ENCODE results near the gene STRAP. TPM values are rescaled to one million over a fixed set of nuclear protein-coding genes. Genes with fewer than 3 reads are reported as not detected.

Gene STRAP
- total RNA-seq, 2 experiments from 2014 or later, result 43.1 to 107 TPM

- intact Hi-C loops (cut with micrococcal nuclease; ENCODE audit: unreplicated experiment), result no loop called here
- CTCF ChIA-PET (ENCODE audit: unreplicated experiment), result no interaction called here
Observed at GRCh38 chr12:15842108-15842507, 40.1 kb upstream of the STRAP start.

GRCh38 chr12:15846887-15847286 lies 35.3 kb upstream of the STRAP start:
- Histone ChIP-seq H2AFZ (ENCODE audit: low read length) (no peak overlapping the region), H3K9me3 (ENCODE audit: low read length) (no peaks in the 10 kb centered on the region), H4K20me1 (ENCODE audit: insufficient read depth, low read length) (no peaks in the 10 kb centered on the region), H3K27ac (ENCODE audit: low read depth, low read length, poor library complexity, severe bottlenecking) (no peak overlapping the region), H3K9me2 (ENCODE audit: insufficient read depth, low read length) (no peaks in the 10 kb centered on the region), H3K36me3 (ENCODE audit: insufficient read depth, low read length) (no peaks in the 10 kb centered on the region), H3K79me2 (ENCODE audit: insufficient read depth, low read depth, low read length) (no peaks in the 10 kb centered on the region), H3K4me3 (ENCODE audit: low read depth, low read length, poor library complexity, severe bottlenecking) (no peak overlapping the region), H3K4me1 (ENCODE audit: insufficient read depth, low read length, poor library complexity, severe bottlenecking) (no peaks in the 10 kb centered on the region), H3K4me2 (ENCODE audit: low read length) (no peak overlapping the region)
- no TSS peak for BruUV-seq (replicated peaks)
- intact Hi-C loops (cut with micrococcal nuclease; ENCODE audit: unreplicated experiment), result no loop called here
- TF ChIP-seq EZH2phosphoT487 (IDR thresholded peaks at IDR 0.05; ENCODE audit: borderline replicate concordance, low read depth, low read length), result no peak
- TF ChIP-seq CTCF (conservative IDR thresholded peaks at IDR 0.05; ENCODE audit: low read length), result no peak
- POLR2A ChIA-PET, result no interaction called here
- DNase-seq (ENCODE audit: low spot score), result no peak
- CTCF ChIA-PET (ENCODE audit: unreplicated experiment), result no interaction called here

More at GRCh38 chr12:15842108-15842507, 40.1 kb upstream of the STRAP start:
- POLR2A ChIA-PET, result interaction anchor here (0.8 kb wide), 1 partner anchor 9 kb away, joined by 4 read pairs; no protein-coding TSS in a partner anchor
- no peaks in the 10 kb centered on the region for H3K9me3 ChIP-seq (ENCODE audit: low read length)
- H3K27ac ChIP-seq (ENCODE audit: low read depth, low read length, poor library complexity, severe bottlenecking), result no peak overlapping the region
- no peak overlapping the region for H3K4me3 ChIP-seq (ENCODE audit: low read depth, low read length, poor library complexity, severe bottlenecking)
- no peaks in the 10 kb centered on the region for H3K9me2 ChIP-seq (ENCODE audit: insufficient read depth, low read length)
- no peaks in the 10 kb centered on the region for H3K79me2 ChIP-seq (ENCODE audit: insufficient read depth, low read depth, low read length)
- H3K36me3 ChIP-seq (ENCODE audit: insufficient read depth, low read length), result no peaks in the 10 kb centered on the region
- no peaks in the 10 kb centered on the region for H3K4me1 ChIP-seq (ENCODE audit: insufficient read depth, low read length, poor library complexity, severe bottlenecking)
- no peaks in the 10 kb centered on the region for H4K20me1 ChIP-seq (ENCODE audit: insufficient read depth, low read length)
- no peak overlapping the region for H2AFZ ChIP-seq (ENCODE audit: low read length)
- no peak for TF ChIP-seq EZH2phosphoT487 (IDR thresholded peaks at IDR 0.05; ENCODE audit: borderline replicate concordance, low read depth, low read length)
- TF ChIP-seq CTCF (conservative IDR thresholded peaks at IDR 0.05; ENCODE audit: low read length), result no peak
- no TSS peak for BruUV-seq (replicated peaks)
- DNase-seq (ENCODE audit: low spot score), result no peak
- no peak overlapping the region for H3K4me2 ChIP-seq (ENCODE audit: low read length)

GRCh38 chr12:15848606-15849005 lies 33.6 kb upstream of the STRAP start:
- Histone ChIP-seq H3K9me3 (ENCODE audit: low read length) (no peaks in the 10 kb centered on the region), H4K20me1 (ENCODE audit: insufficient read depth, low read length) (no peaks in the 10 kb centered on the region), H3K4me1 (ENCODE audit: insufficient read depth, low read length, poor library complexity, severe bottlenecking) (no peaks in the 10 kb centered on the region), H2AFZ (ENCODE audit: low read length) (no peak overlapping the region), H3K9me2 (ENCODE audit: insufficient read depth, low read length) (no peaks in the 10 kb centered on the region), H3K79me2 (ENCODE audit: insufficient read depth, low read depth, low read length) (no peaks in the 10 kb centered on the region), H3K4me3 (ENCODE audit: low read depth, low read length, poor library complexity, severe bottlenecking) (no peak overlapping the region), H3K36me3 (ENCODE audit: insufficient read depth, low read length) (no peaks in the 10 kb centered on the region), H3K4me2 (ENCODE audit: low read length) (no peak overlapping the region), H3K27ac (ENCODE audit: low read depth, low read length, poor library complexity, severe bottlenecking) (no peak overlapping the region)
- intact Hi-C loops (cut with micrococcal nuclease; ENCODE audit: unreplicated experiment), result no loop called here
- no TSS peak for BruUV-seq (replicated peaks)
- TF ChIP-seq CTCF (conservative IDR thresholded peaks at IDR 0.05; ENCODE audit: low read length) (no peak), EZH2phosphoT487 (IDR thresholded peaks at IDR 0.05; ENCODE audit: borderline replicate concordance, low read depth, low read length) (no peak)
- no peak for DNase-seq (ENCODE audit: low spot score)
- ChIA-PET CTCF (ENCODE audit: unreplicated experiment) (no interaction called here), POLR2A (interaction anchor here (0.6 to 1.1 kb wide), 2 partner anchors 10 to 1114 kb away, joined by 3 read pairs; no protein-coding TSS in a partner anchor)

All from OCI-LY7 (cell line).